Mammary epithelial cell (primary cell): ENCODE results near the gene MYL12B.
"Not testable (repeated sequence)": the region's sequence is repeated elsewhere in the genome, so short reads cannot be mapped to it uniquely, and the experiment has no call there.

Experiments used
- CTCF ChIP-seq, 2 donors: IDR thresholded peaks in 1 of 2; conservative IDR thresholded peaks in 1 of 2; 2 replicates each; pipeline ENCODE4 v1.5.1; 2011 to 2012; ENCODE audit warnings: inconsistent platforms in 2 of 2, low read length in 2 of 2, mild to moderate bottlenecking in 2 of 2, control low read depth in 1 of 2, low read depth in 1 of 2; ENCODE audit not compliant: insufficient read depth in 1 of 2; ENCODE audit errors: extremely low read depth in 1 of 2
- EZH2 ChIP-seq: IDR thresholded peaks from 2 replicates; pipeline ENCODE4 v1.6.1; 2012; ENCODE audit warnings: low read length, inconsistent platforms, borderline replicate concordance

GRCh38 chr18:3220868-3221267 is 41.1 kb upstream of the MYL12B start:
- TF ChIP-seq CTCF (conservative IDR thresholded peaks at IDR 0.05 in 1 of 2, IDR thresholded peaks at IDR 0.05 in 1 of 2; ENCODE audit: extremely low read depth in 1 of 2, insufficient read depth in 1 of 2, low read depth in 1 of 2, low read length in 2 of 2); EZH2: not testable (repeated sequence)
